Chondrocyte (in vitro differentiated cells): ENCODE data around the gene NR1H2. TPM values are rescaled to one million over a fixed set of nuclear protein-coding genes. Genes with fewer than 3 reads are reported as not detected.
"Not testable (repeated sequence)": the region's sequence is repeated elsewhere in the genome, so short reads cannot be mapped to it uniquely, and the experiment has no call there.

ENCODE experiments used
- DNase-seq: peaks from one replicate; pipeline ENCODE4 v3.0.0; 2021; ENCODE audit warnings: mixed read lengths, low spot score
- H3K27ac Mint-ChIP-seq: one replicate; pipeline ENCODE4 v1.8.0; 2021; ENCODE audit warnings: mild to moderate bottlenecking, moderate library complexity, mixed read lengths; ENCODE audit not compliant: unreplicated experiment
- H3K27me3 Mint-ChIP-seq: 2 replicates; pipeline ENCODE4 v1.8.0; 2021; ENCODE audit warnings: low read depth, mixed read lengths
- H3K36me3 Mint-ChIP-seq: 2 replicates; pipeline ENCODE4 v1.8.0; 2021; ENCODE audit warnings: low read depth, mixed read lengths
- H3K4me1 Mint-ChIP-seq: 2 replicates; pipeline ENCODE4 v1.8.0; 2021; ENCODE audit warnings: low read depth, mild to moderate bottlenecking, mixed read lengths
- H3K4me3 Mint-ChIP-seq: one replicate; pipeline ENCODE4 v1.8.0; 2021; ENCODE audit warnings: mild to moderate bottlenecking, moderate library complexity, mixed read lengths; ENCODE audit not compliant: unreplicated experiment
- H3K9me3 Mint-ChIP-seq: 2 replicates; pipeline ENCODE4 v1.8.0; 2021; ENCODE audit warnings: low read depth, mixed read lengths
- total RNA-seq: library from RNA; stranded (reverse); gene quantifications from 3 replicates; pipeline ENCODE4 v1.2.1, GENCODE V29; 2021
- TF ChIP-seq, protein P1 (sequence below): fragments of 200-600 bp; sonication (generic); IDR thresholded peaks from 2 replicates; pipeline ENCODE4 v1.5.0; 2021; ENCODE audit warnings: antibody characterized with exemption, mild to moderate bottlenecking, moderate library complexity

The NR1H2 gene
- total RNA-seq, 1 donor from 2014 or later: 48.3 TPM

DNA sequence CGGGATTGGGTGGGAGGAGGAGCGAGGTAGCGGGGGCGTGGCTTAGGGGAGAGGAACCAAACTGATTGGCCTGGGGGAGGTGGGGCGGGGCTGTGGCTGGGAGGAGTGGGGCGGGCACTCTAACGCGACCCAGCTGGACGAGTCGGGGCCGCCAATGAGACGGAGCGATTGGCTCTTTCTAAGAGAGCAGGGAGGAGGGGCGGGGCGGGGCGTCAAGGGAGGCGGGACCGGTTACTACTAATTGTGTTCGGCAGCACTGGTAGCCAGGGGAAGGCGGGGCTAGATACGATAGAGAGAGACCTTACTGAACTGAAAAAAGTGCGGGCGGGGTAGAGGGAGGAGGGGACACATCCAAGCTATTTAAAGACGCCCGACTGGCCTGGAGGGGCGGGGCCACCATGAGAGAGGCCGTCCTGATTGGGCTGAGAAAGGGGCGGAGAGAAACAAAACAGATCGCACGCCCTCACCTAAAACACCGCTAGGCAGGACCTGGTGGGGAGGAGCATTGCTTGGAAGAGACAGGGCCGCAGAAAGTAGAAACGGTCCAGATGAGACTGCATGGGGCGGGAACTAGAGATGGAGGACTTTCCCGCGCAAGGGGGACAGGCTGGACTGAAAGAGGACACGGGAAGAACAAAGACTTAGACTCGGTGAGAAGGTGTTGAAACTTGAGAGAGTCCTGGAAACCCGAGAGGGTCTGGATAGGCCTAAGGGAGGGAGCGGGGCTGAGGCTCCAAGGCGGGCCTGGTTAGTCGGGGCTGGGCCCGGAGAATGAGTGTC, 46.9 kb upstream of the NR1H2 start, which contains the start of gene KCNC3:
TSS of gene KCNC3 (minus strand) at position 232 of the 780 bp plus-strand sequence. CDS start 295 bp downstream, outside the sequence.
- H3K4me1 Mint-ChIP-seq: peaks cover 59% of the 10 kb centered on the region
- H3K9me3 Mint-ChIP-seq: no peaks in the 10 kb centered on the region
- peak within 1 kb of the TSS; percentile 86 for H3K27ac Mint-ChIP-seq
- peak within 1 kb of the TSS; percentile 70 for H3K4me3 Mint-ChIP-seq
- DNase-seq: peak; percentile 98
- TF ChIP-seq, protein P1, sequence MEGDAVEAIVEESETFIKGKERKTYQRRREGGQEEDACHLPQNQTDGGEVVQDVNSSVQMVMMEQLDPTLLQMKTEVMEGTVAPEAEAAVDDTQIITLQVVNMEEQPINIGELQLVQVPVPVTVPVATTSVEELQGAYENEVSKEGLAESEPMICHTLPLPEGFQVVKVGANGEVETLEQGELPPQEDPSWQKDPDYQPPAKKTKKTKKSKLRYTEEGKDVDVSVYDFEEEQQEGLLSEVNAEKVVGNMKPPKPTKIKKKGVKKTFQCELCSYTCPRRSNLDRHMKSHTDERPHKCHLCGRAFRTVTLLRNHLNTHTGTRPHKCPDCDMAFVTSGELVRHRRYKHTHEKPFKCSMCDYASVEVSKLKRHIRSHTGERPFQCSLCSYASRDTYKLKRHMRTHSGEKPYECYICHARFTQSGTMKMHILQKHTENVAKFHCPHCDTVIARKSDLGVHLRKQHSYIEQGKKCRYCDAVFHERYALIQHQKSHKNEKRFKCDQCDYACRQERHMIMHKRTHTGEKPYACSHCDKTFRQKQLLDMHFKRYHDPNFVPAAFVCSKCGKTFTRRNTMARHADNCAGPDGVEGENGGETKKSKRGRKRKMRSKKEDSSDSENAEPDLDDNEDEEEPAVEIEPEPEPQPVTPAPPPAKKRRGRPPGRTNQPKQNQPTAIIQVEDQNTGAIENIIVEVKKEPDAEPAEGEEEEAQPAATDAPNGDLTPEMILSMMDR: no peak
- peaks cover 3% of the 10 kb centered on the region for H3K36me3 Mint-ChIP-seq
- peaks cover 22% of the 10 kb centered on the region for H3K27me3 Mint-ChIP-seq

DNA sequence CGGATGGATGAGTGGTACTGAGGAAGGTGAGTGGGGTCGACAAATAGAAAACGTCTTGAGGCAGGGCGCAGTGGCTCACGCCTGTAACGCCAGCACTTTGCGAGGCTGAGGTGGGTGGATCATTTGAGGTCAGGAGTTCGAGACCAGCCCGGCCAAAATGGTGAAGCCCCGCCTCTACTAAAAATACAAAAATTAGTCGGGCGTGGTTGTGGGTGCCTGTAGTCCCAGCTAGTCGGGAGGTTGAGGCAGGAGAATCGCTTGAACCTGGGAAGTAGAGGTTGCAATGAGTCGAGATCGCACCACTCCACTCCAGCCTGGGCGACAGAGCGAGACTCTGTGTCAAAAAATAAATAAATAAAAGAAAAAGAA, 46.3 kb upstream of the NR1H2 start:
- Mint-ChIP-seq H3K27ac (peak overlapping the region; percentile 86), H3K4me1 (peaks cover 59% of the 10 kb centered on the region), H3K27me3 (peaks cover 22% of the 10 kb centered on the region), H3K4me3 (peak overlapping the region; percentile 70)
- not testable (repeated sequence) for H3K36me3 Mint-ChIP-seq, H3K9me3 Mint-ChIP-seq
- DNase-seq: peak; percentile 65

DNA sequence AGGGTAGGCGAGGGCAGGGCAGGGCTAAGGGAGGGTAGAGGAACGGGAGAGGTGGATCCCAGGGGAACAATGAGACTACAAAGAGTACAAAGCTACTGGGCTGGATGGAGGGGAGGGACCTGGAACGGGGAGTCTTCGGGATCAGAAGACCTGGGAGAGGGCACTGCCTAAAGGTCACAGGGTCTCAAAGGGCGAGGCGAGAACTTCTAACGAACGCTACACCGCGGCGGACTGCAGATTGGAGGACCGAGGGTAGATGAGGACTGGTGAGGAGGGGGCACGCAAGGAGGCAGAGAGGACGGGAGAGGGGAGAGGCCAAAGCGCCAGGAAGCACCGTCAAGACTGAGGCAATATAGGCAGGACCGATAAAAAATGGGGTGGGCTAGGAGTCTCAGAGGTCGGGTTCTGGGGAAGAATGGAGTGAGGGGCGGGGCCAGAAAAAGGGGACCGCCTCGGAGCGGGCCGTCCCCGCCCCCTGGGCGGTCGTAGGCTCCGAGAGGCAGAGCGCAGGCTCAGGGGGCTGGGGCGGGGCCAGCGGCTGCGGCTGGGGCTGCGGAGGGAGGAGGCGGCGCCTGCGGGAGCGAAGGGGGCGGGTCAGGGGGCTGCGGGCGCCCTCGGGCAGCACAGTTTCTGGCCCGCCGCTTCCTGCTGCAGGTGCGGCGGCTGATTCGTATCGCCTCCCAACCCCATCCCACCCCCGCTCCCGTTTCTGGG, 45.7 kb upstream of the NR1H2 start:
- Mint-ChIP-seq H3K27me3 (peaks cover 22% of the 10 kb centered on the region), H3K4me1 (peaks cover 59% of the 10 kb centered on the region), H3K9me3 (peaks cover 5% of the 10 kb centered on the region), H3K27ac (peak overlapping the region; percentile 86), H3K4me3 (peak overlapping the region; percentile 70), H3K36me3 (peaks cover 3% of the 10 kb centered on the region)
- peak; percentile 75 for DNase-seq
- TF ChIP-seq, protein P1: no peak

DNA sequence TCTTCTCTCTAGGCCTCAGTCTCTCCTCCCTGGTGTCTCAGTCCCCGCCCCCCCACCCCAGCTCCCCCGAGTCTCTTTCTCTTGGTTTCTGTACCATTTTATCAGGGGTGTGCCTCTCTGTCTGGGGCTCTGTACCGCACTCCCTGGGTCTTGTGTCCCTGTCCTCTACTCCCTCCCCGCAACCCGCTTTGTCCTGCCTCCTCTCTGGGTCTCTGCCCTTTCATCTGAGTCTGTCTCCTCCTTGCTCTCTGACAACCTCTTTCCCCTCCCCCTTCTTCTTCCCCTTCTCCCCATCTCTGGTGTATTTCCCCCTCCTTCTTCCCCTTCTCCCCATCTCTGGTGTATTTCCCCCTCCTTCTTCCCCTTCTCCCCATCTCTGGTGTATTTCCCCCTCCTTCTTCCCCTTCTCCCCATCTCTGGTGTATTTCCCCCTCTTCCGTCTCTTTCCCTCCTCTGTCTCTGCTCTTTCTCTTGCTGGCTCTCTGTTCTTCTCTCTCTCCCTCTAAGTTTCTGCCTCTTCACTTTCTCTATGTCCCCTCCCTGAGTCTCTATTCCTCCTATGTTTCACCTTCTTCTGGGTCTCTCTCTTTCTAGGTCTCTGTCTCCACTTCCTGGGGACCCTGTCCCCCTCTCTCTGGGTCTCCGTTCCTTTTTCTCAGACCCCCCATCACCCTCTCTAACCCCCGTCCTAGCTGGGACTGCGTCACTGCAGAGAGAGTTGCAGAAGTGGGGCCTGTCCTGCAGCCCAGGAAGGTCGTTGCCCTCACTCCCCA, 44.9 kb upstream of the NR1H2 start:
- Mint-ChIP-seq H3K9me3 (peaks cover 5% of the 10 kb centered on the region), H3K27ac (peak overlapping the region; percentile 61), H3K4me1 (peaks cover 56% of the 10 kb centered on the region), H3K36me3 (peaks cover 3% of the 10 kb centered on the region), H3K4me3 (peak overlapping the region; percentile 70), H3K27me3 (peaks cover 22% of the 10 kb centered on the region)
- TF ChIP-seq, protein P1: no peak
- no peak for DNase-seq

DNA sequence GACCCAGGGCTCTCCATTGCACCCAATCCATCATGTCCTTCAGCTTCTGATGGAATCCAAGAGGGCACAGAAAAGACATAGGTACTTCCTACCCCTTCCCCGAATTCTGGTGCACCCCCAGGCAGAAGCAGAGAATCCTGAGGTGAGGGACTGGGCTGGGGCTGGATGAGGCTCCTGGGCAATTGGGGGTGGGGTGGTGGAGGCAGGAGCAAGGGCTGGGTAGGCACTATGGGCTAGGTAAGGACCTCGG, 44.3 kb upstream of the NR1H2 start:
- TF ChIP-seq, protein P1: no peak
- H3K4me1 Mint-ChIP-seq: peaks cover 52% of the 10 kb centered on the region
- peak overlapping the region; percentile 87 for H3K4me3 Mint-ChIP-seq
- peaks cover 3% of the 10 kb centered on the region for H3K36me3 Mint-ChIP-seq
- peak; percentile 55 for DNase-seq
- H3K9me3 Mint-ChIP-seq: peaks cover 5% of the 10 kb centered on the region
- peaks cover 18% of the 10 kb centered on the region for H3K27me3 Mint-ChIP-seq
- H3K27ac Mint-ChIP-seq: no peak overlapping the region
